ENCODE measurements around the gene USP7.
A peak's percentile ranks its signal among the peaks of the same experiment; 100 is the strongest.
"Not testable (repeated sequence)": the region's sequence is repeated elsewhere in the genome, so short reads cannot be mapped to it uniquely, and the experiment has no call there.

USP7 gene

DNA sequence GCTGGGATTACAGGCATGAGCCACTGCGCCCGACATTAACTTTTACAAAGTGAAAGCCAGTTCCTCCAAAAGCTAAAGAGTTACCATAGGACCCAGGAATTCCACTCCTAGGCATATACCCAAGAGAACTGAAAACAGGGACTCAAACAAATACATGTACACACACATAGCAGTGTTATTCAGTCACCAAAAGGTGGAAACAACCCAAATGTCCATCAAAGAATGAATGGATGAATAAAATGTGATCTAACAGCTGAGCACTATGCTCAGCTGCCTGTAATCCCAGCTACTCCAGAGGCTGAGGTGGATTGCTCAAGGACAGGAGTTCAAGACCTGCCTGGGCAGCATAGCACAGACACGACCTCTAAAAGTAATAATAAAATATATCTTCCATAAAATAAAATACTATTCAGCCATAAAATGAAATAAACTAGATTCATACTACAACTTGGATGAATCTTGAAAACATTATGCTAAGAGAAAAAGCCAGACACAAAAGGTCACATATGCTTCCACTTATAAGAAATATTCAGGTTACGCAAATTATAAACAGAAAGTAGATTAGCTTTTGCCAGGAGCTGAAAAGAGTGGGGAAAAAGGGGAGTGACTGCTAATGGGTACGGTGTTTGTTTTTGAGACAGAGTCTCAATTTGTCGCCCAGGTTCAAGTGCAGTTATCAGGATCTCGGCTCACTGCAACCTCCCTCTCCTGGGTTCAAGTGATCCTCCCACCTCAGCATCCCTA is 9.3 kb upstream of the USP7 start:
- no peak for DNase-seq

DNA sequence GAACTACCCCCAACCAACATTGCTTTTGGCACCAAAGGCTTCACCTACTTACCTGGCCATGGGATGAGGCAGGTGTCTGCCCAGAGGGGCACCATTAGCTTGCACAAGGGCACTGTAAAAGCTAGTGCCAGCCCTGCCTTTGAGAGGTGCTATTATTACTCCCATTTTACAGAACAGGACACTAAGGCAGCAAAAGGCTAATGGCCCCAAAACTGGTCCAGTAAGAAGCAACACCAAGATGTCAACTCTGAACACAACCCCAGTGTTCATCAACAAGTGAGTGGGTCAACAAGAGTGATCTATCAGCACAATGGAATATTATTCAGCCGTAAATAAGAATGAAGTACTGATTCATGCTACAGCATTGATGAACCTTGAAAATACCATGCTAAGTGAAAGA is 7.7 kb upstream of the USP7 start:
- no peak for DNase-seq

- not testable (repeated sequence) for DNase-seq
Measured at GRCh38 chr16:8969202-8969897, 5.6 kb upstream of the USP7 start.

DNA sequence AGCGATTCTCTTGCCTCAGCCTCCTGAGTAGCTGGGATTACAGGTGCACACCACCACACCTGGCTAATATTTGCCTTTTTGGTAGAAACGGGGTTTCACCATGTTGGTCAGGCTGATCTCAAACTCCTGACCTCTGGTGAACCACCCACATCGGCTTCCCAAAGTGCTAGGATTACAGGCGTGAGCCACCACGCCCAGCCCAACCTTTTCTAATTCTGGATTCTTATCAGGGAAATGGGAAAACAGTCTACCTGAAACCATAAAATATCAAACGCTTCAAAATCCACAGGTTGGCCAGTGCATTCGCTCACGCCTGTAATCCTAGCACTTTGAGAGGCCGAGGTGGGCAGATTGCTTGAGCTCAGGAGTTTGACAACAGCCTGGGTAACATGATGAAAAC is 4.3 kb upstream of the USP7 start:
- DNase-seq = not testable (repeated sequence)

GRCh38 chr16:8967132-8967821 is 3.6 kb upstream of the USP7 start:
- no peak for DNase-seq

DNA sequence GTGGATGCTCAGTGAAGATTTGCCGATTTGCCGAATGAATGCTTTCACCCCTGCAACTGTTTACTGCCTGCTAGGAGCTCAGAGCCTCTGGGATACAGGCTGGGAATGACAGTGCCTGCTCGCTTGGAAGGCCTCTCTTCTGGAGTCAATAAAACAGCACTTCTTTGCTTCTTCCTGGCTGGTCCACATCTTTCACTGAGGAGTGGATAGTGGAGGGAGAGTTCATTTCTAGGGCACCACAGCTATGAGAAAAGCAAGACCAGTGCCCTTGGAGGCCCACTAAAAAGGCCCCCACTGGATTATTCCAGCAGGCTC is 3.1 kb upstream of the USP7 start:
- no peak for DNase-seq

GRCh38 chr16:8964462-8964861 is 756 bp upstream of the USP7 start:
- DNase-seq = no peak

DNA sequence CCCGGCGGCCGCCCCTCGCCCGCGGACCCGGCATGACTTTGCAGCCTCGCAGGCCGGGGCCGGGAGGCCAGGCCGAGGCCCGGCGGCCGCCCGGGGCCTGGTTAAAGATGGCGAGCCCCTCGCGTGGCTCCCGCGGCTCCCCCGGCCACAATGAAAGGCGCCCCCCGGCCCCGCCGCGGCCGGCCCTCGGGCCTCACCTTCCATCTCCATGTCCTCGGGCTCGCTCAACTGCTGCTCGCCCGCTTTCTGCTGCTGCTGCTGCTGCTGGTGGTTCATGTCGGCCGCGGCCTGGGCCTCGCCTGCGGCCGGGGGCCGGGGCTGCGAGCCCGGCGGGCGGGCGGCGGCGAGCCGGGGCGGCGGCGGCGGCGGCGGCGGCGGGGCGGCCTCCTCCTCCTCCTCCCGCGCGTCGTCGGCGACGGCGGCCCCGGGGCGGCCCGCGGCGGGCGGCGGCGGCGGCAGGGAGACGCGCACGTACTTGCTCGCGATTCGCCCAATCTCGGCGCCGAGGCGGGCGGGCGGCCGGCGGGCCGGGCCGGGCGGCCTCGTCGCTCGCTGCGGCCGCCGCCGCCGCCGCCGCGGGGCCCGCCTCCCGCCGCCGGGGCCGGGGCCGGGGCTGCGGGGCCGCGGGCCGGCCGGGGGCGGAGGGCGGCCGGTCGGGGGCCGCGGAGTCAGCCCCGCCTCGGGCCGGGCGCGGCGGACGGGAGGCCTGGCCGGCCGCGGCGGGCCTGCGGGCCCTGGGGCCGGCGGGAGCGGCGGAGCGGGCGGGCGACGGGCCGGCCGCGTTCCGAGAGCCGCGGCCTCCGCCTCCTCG is 491 bp downstream of the USP7 start:
- no peak for DNase-seq

- peak; percentile 54 for DNase-seq
Measured at GRCh38 chr16:8962393-8963009, 1.2 kb downstream of the USP7 start.

GRCh38 chr16:8961811-8962390 is 1.8 kb downstream of the USP7 start:
- no peak for DNase-seq

GRCh38 chr16:8960788-8961109 is 3.0 kb downstream of the USP7 start:
- no peak for DNase-seq

GRCh38 chr16:8959921-8960787 is 3.6 kb downstream of the USP7 start:
- no peak for DNase-seq

- no peak for DNase-seq
Measured at GRCh38 chr16:8958344-8959167, 5.2 kb downstream of the USP7 start.

- DNase-seq = no peak
Measured at GRCh38 chr16:8957509-8958157, 6.1 kb downstream of the USP7 start.

GRCh38 chr16:8957063-8957397 is 6.7 kb downstream of the USP7 start:
- no peak for DNase-seq

- DNase-seq = no peak
Measured at GRCh38 chr16:8956265-8957062, 7.2 kb downstream of the USP7 start.

DNA sequence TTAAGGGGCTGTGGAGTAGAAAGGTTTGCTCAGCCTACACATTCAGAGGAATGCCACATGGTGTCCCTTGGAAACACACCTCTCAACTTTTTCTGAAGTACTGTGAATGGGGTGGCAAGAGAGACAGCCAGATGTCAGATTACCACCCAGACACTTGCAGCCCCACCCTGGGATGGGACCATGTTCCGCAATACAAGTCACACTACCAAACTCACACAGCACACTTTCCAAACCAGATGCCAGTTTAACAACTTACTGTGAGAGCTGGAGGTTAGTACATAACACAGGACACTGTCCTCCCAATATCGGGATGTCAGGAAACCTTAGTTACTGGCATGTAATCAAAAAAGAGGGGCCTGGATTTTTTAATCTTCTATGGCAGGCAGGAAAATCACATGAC is 7.9 kb downstream of the USP7 start:
- no peak for DNase-seq

DNA sequence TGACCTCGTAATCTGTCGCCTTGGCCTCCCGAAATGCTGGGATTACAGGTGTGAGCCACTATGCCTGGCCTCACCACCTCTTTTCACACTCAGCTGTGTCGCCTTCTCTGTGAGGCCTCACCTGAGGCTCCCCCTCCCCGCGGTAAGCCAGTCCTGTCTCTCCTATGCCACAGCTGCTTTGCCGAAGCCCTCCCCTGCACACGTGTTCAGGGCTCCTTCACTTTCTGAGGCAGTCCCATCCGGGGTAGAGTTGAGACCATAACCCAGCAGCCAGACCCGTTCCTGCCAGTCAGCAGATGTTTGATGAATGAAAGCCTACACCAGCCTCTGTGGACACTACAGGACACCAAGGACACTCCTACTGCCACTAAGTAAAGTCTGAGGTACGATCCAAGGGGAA is 10.6 kb downstream of the USP7 start:
- DNase-seq = no peak

GRCh38 chr16:8952281-8952751 is 11.4 kb downstream of the USP7 start:
- DNase-seq = no peak

All from activated T-cell treated with anti-CD3 and anti-CD28 coated beads, Interleukin-2, amount 50 U/mL, for 1 hour (primary cell).